HepG2 (cell line): Measurements from ENCODE around the gene RTN1. TPM values are rescaled to one million over a fixed set of nuclear protein-coding genes. Genes with fewer than 3 reads are reported as not detected.

Experiments used
- ATAC-seq: fragments of 200-7000 bp; cut with Tn5 transposase; 3 replicates; pipeline ENCODE4 v1.9.1; 2020; ENCODE audit warnings: mild to moderate bottlenecking, moderate library complexity
- BruUV-seq: library from RNA; stranded (reverse); fragments of 400-500 nt; replicated peaks from 2 replicates; lab custom pipeline; 2021; lab: Mats Ljungman, UMichigan
- CTCF ChIA-PET: fragments of 300-600 bp; formaldehyde crosslinking; extraction: SDS; loops from one replicate; lab custom pipeline; 2021; ENCODE audit warnings: low total read pairs, inconsistent platforms, low intra/inter-chr PET ratio; lab: Yijun Ruan, JAX
- POLR2A ChIA-PET: fragments of 350-600 bp; sonication (Branson Sonifier 250); formaldehyde crosslinking; loops from one replicate; lab custom pipeline; 2020; ENCODE audit warnings: antibody characterized with exemption, inconsistent platforms; lab: Yijun Ruan, JAX
- DNase-seq: peaks from one replicate; pipeline ENCODE4 v3.0.0-alpha.2; 2015; ENCODE audit warnings: low spot score
- FAIRE-seq: peaks from 3 replicates; lab custom pipeline; 2011; peaks lifted over from hg19 to GRCh38; lab: Jason Lieb, UNC
- H2AFZ ChIP-seq: one replicate; pipeline ENCODE4 v1.6.1; 2011; ENCODE audit warnings: low read length, inconsistent platforms
- H3K27ac ChIP-seq: fragments of 300-600 bp; 3 replicates; pipeline ENCODE4 v1.8.0; 2011; ENCODE audit warnings: mixed run types, mild to moderate bottlenecking, mixed read lengths, low read length, inconsistent platforms; ENCODE audit not compliant: insufficient read depth; ENCODE audit errors: extremely low read length
- H3K27me3 ChIP-seq, 2 experiments: fragments of 200-600 bp in 1 of 2; 2 replicates in 1 of 2; 3 replicates in 1 of 2; pipeline versions ENCODE4 v1.6.0 to v1.8.0; 2011; ENCODE audit warnings: low read length in 2 of 2, mild to moderate bottlenecking in 2 of 2, moderate library complexity in 2 of 2, inconsistent platforms in 1 of 2; ENCODE audit not compliant: insufficient read depth in 2 of 2, control insufficient read depth in 1 of 2
- H3K36me3 ChIP-seq, 2 experiments: fragments of 200-600 bp in 1 of 2; replicated peaks in 1 of 2; 2 replicates in 1 of 2; 3 replicates in 1 of 2; pipeline versions ENCODE4 v1.5.1 to v1.8.0; 2011; ENCODE audit warnings: low read length in 2 of 2, inconsistent platforms in 1 of 2; ENCODE audit not compliant: insufficient read depth in 2 of 2, control insufficient read depth in 1 of 2
- H3K4me1 ChIP-seq: 2 replicates; pipeline ENCODE4 v1.5.1; 2012; ENCODE audit warnings: low read length, inconsistent platforms; ENCODE audit not compliant: insufficient read depth
- H3K4me2 ChIP-seq: 2 replicates; pipeline ENCODE4 v1.6.0; 2011; ENCODE audit warnings: low read depth, low read length, inconsistent platforms
- H3K4me3 ChIP-seq, 3 experiments: fragments of 200-600 bp in 1 of 3; sonication (generic), shearing (Covaris generic) in 1 of 3; replicated peaks in 1 of 3; 2 replicates each; pipeline ENCODE4 v1.5.1; 2011 to 2016; ENCODE audit warnings: low read length in 3 of 3, inconsistent platforms in 2 of 3, low read depth in 2 of 3, mild to moderate bottlenecking in 2 of 3, control low read depth in 1 of 3, mixed read lengths in 1 of 3; ENCODE audit not compliant: insufficient read depth in 1 of 3
- H3K79me2 ChIP-seq: one replicate; pipeline ENCODE4 v1.6.1; 2011; ENCODE audit warnings: low read length, inconsistent platforms; ENCODE audit not compliant: insufficient read depth
- H3K9ac ChIP-seq: 2 replicates; pipeline ENCODE4 v1.6.0; 2011; ENCODE audit warnings: mild to moderate bottlenecking, low read depth, low read length, inconsistent platforms; ENCODE audit not compliant: insufficient read depth
- H3K9me3 ChIP-seq: 2 replicates; pipeline ENCODE4 v1.5.1; 2012; ENCODE audit warnings: mild to moderate bottlenecking, low read length
- H4K20me1 ChIP-seq: 2 replicates; pipeline ENCODE4 v1.6.0; 2011; ENCODE audit warnings: inconsistent platforms, mild to moderate bottlenecking, low read length, moderate library complexity; ENCODE audit not compliant: insufficient read depth
- ATM ChIP-seq: fragments of 450-650 bp; IDR thresholded peaks from 2 replicates; pipeline ENCODE4 v1.7.1; 2017; ENCODE audit warnings: mild to moderate bottlenecking, borderline replicate concordance
- FLYWCH1 ChIP-seq: sonication (generic); formaldehyde crosslinking; IDR thresholded peaks from 2 replicates; pipeline ENCODE4 v1.8.1; 2023; ENCODE audit warnings: mild to moderate bottlenecking, missing genetic modification reagents
- FOSL1 ChIP-seq: sonication (generic); formaldehyde crosslinking; IDR thresholded peaks from 2 replicates; pipeline ENCODE4 v1.9.0; 2021; ENCODE audit warnings: missing genetic modification reagents, borderline replicate concordance
- FOXJ3 ChIP-seq: sonication (generic); formaldehyde crosslinking; IDR thresholded peaks from 2 replicates; pipeline ENCODE4 v1.4.0; 2020; ENCODE audit warnings: missing genetic modification reagents, mild to moderate bottlenecking, borderline replicate concordance
- MBD4 ChIP-seq: IDR thresholded peaks from 2 replicates; pipeline ENCODE4 v1.6.1; 2012; ENCODE audit warnings: low read length, inconsistent platforms, borderline replicate concordance
- MZF1 ChIP-seq: sonication (generic); formaldehyde crosslinking; IDR thresholded peaks from 2 replicates; pipeline ENCODE4 v1.8.1; 2023; ENCODE audit warnings: mild to moderate bottlenecking, missing genetic modification reagents, borderline replicate concordance
- YEATS2 ChIP-seq: sonication (generic); formaldehyde crosslinking; IDR thresholded peaks from 2 replicates; pipeline ENCODE4 v1.4.0; 2020; ENCODE audit warnings: missing genetic modification reagents, borderline replicate concordance
- ZNF557 ChIP-seq: sonication (generic); formaldehyde crosslinking; IDR thresholded peaks from 2 replicates; pipeline ENCODE4 v1.4.0; 2020; ENCODE audit warnings: missing genetic modification reagents
- WGBS: methylation state at CpG from one replicate; pipeline ENCODE4 v1.1.6; 2017; ENCODE audit warnings: low lambda C conversion rate; 5-methylcytosine and 5-hydroxymethylcytosine counted together
- in situ Hi-C: cut with HindIII; loops from 2 replicates; pipeline ENCODE4 v1.10.0; 2017; ENCODE audit warnings: low pct_unique_long_range_greater_than_20kb; ENCODE audit not compliant: extremely low pct_ligation_motif_present
- intact Hi-C: fragments of 100-400 bp; cut with micrococcal nuclease; formaldehyde crosslinking; loops from one replicate; pipeline ENCODE4 v1.10.0; 2022; ENCODE audit not compliant: unreplicated experiment
- polyA plus RNA-seq, 8 experiments: library from polyadenylated mRNA; depleted of rRNA in 3 of 8; stranded (reverse) in 7 of 8; unstranded in 1 of 8; fragments of >200 nt; fragmentation: Illumina TruSeq in 4 of 8; extraction: Trizol in 4 of 8; gene quantifications; 2 replicates each; pipeline versions ENCODE4 v1.2.1 to v1.2.3, GENCODE V29; 2011 to 2016; ENCODE audit warnings: low read depth in 4 of 8, missing spikeins in 1 of 8, mixed read lengths in 1 of 8; ENCODE audit not compliant: insufficient read depth in 1 of 8
- total RNA-seq, 5 experiments: library from RNA; depleted of rRNA; stranded (reverse); fragments of >200 nt; fragmentation: Illumina TruSeq; extraction: Trizol; gene quantifications; 2 replicates each; pipeline ENCODE4 v1.2.3, GENCODE V29; 2016; ENCODE audit warnings: low read depth in 1 of 5
- TF ChIP-seq, protein P1 (sequence below): sonication (generic); formaldehyde crosslinking; IDR thresholded peaks from 2 replicates; pipeline ENCODE4 v1.5.0; 2020; ENCODE audit warnings: mild to moderate bottlenecking, missing genetic modification reagents
- TF ChIP-seq, protein P2 (sequence below): sonication (generic); formaldehyde crosslinking; IDR thresholded peaks from 2 replicates; pipeline ENCODE4 v1.5.0; 2020; ENCODE audit warnings: missing genetic modification reagents
- TF ChIP-seq, protein P3 (sequence below): sonication (generic); formaldehyde crosslinking; conservative IDR thresholded peaks from 2 replicates; pipeline ENCODE4 v1.8.1; 2023; ENCODE audit warnings: missing genetic modification reagents
- TF ChIP-seq, protein P4 (sequence below): sonication (generic); formaldehyde crosslinking; IDR thresholded peaks from 2 replicates; pipeline ENCODE4 v1.9.0; 2021; ENCODE audit warnings: missing genetic modification reagents, mild to moderate bottlenecking, borderline replicate concordance
- TF ChIP-seq, protein P5 (sequence below): sonication (generic); formaldehyde crosslinking; conservative IDR thresholded peaks from 2 replicates; pipeline ENCODE4 v1.4.0; 2020; ENCODE audit warnings: missing genetic modification reagents

RTN1 gene
- total and polyA plus RNA-seq, 2 of the 13 experiments (the other 11 are each of a cell fraction or from before 2014, with no cell fraction given): 0.04 to 0.18 TPM

DNA sequence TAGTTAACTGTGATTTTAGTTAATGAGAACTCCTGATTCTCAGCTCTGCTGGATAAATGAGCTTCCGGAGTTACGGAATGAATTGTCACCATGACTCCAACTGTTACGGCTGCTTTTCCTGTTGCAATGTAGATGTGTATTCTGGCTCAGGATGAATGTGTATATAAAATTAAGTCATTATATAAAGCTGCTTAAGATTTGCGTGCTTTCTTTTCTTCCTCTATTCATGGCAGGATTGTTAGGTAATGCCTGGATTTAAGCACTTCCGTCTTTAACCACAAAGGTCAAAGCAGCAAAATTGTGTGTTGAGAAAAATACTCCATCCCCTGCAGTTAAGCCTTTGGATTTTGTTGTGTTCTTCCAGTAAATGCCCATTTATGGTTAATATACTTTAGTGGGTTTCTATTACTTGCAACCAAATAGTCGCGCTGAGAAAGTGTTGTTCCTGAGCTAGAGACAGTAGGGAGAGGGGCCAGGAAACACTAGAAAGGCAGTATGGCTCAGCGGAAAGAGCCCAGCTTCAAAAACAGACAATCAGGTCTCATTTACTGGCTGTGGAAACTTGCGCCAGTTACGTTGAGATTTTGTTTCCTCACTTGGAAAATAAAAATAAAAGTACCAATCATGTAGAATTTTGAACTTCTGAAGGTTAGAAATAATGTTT is 284.6 kb downstream of the RTN1 start:
- intact Hi-C loops: no loop called here
- Histone ChIP-seq H3K9ac (no peak overlapping the region), H3K4me3 (no peak overlapping the region), H3K36me3 (no peaks in the 10 kb centered on the region), H3K4me1 (no peaks in the 10 kb centered on the region), H3K27me3 (0 out of 5 replicates have a peak, but pooled peaks cover 0 to 2% of the 10 kb centered on the region in 2 experiments), H3K4me2 (no peak overlapping the region), H3K27ac (no peak overlapping the region), H2AFZ (no peak overlapping the region), H4K20me1 (no peaks in the 10 kb centered on the region), H3K79me2 (no peaks in the 10 kb centered on the region), H3K9me3 (no peaks in the 10 kb centered on the region)
- DNase-seq (no peak), FAIRE-seq (no peak), ATAC-seq (no peak)
- no TSS peak for BruUV-seq
- in situ Hi-C loops: loop anchor here (10.0 kb wide), 1 partner anchor 81 kb away; no protein-coding TSS in a partner anchor
- 35% methylated on average over 10 of the region's 10 CpGs for WGBS
- POLR2A ChIA-PET: no interaction called here
- CTCF ChIA-PET: no interaction called here
- no peak for TF ChIP-seq ATM
- no peak for TF ChIP-seq MBD4
- TF ChIP-seq, protein P1, sequence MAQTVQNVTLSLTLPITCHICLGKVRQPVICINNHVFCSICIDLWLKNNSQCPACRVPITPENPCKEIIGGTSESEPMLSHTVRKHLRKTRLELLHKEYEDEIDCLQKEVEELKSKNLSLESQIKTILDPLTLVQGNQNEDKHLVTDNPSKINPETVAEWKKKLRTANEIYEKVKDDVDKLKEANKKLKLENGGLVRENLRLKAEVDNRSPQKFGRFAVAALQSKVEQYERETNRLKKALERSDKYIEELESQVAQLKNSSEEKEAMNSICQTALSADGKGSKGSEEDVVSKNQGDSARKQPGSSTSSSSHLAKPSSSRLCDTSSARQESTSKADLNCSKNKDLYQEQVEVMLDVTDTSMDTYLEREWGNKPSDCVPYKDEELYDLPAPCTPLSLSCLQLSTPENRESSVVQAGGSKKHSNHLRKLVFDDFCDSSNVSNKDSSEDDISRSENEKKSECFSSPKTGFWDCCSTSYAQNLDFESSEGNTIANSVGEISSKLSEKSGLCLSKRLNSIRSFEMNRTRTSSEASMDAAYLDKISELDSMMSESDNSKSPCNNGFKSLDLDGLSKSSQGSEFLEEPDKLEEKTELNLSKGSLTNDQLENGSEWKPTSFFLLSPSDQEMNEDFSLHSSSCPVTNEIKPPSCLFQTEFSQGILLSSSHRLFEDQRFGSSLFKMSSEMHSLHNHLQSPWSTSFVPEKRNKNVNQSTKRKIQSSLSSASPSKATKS (CRISPR knock-in tag): no peak
- TF ChIP-seq, protein P2, sequence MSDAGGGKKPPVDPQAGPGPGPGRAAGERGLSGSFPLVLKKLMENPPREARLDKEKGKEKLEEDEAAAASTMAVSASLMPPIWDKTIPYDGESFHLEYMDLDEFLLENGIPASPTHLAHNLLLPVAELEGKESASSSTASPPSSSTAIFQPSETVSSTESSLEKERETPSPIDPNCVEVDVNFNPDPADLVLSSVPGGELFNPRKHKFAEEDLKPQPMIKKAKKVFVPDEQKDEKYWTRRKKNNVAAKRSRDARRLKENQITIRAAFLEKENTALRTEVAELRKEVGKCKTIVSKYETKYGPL (CRISPR knock-in tag): no peak
- no peak for TF ChIP-seq ZNF557 (CRISPR knock-in tag)
- no peak for TF ChIP-seq YEATS2 (CRISPR knock-in tag)
- no peak for TF ChIP-seq FOSL1 (CRISPR knock-in tag)
- TF ChIP-seq, protein P3, sequence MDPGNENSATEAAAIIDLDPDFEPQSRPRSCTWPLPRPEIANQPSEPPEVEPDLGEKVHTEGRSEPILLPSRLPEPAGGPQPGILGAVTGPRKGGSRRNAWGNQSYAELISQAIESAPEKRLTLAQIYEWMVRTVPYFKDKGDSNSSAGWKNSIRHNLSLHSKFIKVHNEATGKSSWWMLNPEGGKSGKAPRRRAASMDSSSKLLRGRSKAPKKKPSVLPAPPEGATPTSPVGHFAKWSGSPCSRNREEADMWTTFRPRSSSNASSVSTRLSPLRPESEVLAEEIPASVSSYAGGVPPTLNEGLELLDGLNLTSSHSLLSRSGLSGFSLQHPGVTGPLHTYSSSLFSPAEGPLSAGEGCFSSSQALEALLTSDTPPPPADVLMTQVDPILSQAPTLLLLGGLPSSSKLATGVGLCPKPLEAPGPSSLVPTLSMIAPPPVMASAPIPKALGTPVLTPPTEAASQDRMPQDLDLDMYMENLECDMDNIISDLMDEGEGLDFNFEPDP (CRISPR knock-in tag): no peak
- TF ChIP-seq FLYWCH1 (CRISPR knock-in tag): no peak
- no peak for TF ChIP-seq FOXJ3 (CRISPR knock-in tag)
- no peak for TF ChIP-seq MZF1 (CRISPR knock-in tag)
- TF ChIP-seq, protein P4, sequence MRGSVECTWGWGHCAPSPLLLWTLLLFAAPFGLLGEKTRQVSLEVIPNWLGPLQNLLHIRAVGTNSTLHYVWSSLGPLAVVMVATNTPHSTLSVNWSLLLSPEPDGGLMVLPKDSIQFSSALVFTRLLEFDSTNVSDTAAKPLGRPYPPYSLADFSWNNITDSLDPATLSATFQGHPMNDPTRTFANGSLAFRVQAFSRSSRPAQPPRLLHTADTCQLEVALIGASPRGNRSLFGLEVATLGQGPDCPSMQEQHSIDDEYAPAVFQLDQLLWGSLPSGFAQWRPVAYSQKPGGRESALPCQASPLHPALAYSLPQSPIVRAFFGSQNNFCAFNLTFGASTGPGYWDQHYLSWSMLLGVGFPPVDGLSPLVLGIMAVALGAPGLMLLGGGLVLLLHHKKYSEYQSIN (CRISPR knock-in tag): no peak
- TF ChIP-seq, protein P5, sequence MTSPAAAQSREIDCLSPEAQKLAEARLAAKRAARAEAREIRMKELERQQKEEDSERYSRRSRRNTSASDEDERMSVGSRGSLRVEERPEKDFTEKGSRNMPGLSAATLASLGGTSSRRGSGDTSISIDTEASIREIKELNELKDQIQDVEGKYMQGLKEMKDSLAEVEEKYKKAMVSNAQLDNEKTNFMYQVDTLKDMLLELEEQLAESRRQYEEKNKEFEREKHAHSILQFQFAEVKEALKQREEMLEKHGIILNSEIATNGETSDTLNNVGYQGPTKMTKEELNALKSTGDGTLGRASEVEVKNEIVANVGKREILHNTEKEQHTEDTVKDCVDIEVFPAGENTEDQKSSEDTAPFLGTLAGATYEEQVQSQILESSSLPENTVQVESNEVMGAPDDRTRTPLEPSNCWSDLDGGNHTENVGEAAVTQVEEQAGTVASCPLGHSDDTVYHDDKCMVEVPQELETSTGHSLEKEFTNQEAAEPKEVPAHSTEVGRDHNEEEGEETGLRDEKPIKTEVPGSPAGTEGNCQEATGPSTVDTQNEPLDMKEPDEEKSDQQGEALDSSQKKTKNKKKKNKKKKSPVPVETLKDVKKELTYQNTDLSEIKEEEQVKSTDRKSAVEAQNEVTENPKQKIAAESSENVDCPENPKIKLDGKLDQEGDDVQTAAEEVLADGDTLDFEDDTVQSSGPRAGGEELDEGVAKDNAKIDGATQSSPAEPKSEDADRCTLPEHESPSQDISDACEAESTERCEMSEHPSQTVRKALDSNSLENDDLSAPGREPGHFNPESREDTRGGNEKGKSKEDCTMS (CRISPR knock-in tag): no peak
